PC-3 (cell line): ENCODE measurements around the gene DNAJC1.

Experiments
- EZH2phosphoT487 ChIP-seq: fragments of 300-600 bp; sonication (generic); IDR thresholded peaks from 2 replicates; pipeline ENCODE4 v1.6.1; 2018; ENCODE audit warnings: mild to moderate bottlenecking, antibody characterized with exemption, low read length, borderline replicate concordance
- TF ChIP-seq, protein P1 (sequence below): fragments of 300-600 bp; sonication (generic); conservative IDR thresholded peaks from 2 replicates; pipeline ENCODE4 v1.5.1; 2017; ENCODE audit warnings: antibody characterized with exemption, low read depth, mild to moderate bottlenecking, low read length

DNA sequence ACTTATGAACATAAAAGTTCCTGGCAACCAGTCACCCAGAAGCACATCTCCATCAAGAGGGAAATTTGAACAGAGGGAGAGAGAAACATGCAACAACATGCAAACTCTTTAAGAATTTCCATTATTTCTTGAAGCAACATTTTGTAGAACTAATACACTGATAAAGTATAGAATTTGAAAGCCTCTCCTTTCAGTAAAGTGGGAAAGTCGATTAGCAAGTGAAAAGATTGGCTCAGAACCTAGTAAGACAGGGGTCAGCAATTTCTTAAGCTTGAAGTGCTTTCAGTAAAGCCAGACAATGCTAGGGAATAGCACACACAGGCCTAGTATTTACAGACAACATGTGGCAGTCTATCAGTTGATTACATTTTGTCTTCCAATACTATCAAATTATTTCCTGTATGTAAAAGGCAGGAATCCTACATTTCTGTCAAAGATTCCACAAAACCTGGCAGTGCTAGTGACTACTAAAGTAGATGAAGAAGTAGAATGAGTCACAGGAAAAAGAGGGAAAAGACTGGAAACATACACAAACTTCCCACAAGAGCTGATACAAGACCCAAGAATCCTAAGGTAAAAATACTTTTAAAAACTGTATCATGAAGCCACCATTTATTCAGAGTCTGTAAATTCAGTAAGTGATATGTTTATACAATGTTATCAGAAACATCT is 25.2 kb downstream of the DNAJC1 start:
- TF ChIP-seq, protein P1, sequence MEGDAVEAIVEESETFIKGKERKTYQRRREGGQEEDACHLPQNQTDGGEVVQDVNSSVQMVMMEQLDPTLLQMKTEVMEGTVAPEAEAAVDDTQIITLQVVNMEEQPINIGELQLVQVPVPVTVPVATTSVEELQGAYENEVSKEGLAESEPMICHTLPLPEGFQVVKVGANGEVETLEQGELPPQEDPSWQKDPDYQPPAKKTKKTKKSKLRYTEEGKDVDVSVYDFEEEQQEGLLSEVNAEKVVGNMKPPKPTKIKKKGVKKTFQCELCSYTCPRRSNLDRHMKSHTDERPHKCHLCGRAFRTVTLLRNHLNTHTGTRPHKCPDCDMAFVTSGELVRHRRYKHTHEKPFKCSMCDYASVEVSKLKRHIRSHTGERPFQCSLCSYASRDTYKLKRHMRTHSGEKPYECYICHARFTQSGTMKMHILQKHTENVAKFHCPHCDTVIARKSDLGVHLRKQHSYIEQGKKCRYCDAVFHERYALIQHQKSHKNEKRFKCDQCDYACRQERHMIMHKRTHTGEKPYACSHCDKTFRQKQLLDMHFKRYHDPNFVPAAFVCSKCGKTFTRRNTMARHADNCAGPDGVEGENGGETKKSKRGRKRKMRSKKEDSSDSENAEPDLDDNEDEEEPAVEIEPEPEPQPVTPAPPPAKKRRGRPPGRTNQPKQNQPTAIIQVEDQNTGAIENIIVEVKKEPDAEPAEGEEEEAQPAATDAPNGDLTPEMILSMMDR = no peak
- no peak for TF ChIP-seq EZH2phosphoT487
